ENCODE data around the gene EAF1.

GRCh38 chr3:15434756-15435155, 7.4 kb downstream of the EAF1 start:
- TF ChIP-seq EZH2 (IDR thresholded peaks at IDR 0.05; ENCODE audit: insufficient read depth, poor library complexity, severe bottlenecking), result no peak
- no peak for TF ChIP-seq EZH2phosphoT487 (IDR thresholded peaks at IDR 0.05; ENCODE audit: insufficient read depth, low read depth)

All from GM23248 (cell line).